ENCODE data around the gene WDR7. TPM values are rescaled to one million over a fixed set of nuclear protein-coding genes. Genes with fewer than 3 reads are reported as not detected.

WDR7 gene
- total and polyA plus RNA-seq, 2 of the 4 experiments (the other 2 are of a cell fraction) = 3.7 to 23.3 TPM

GRCh38 chr18:56715121-56715520, 64.0 kb downstream of the WDR7 start:
- no peak overlapping the region for H3K4me3 ChIP-seq (ENCODE audit: insufficient read depth, low read depth, low read length)
- no peak overlapping the region for H2AK9ac ChIP-seq (replicated peaks; ENCODE audit: low read depth, low read length, poor library complexity)
- POLR2A ChIA-PET (ENCODE audit: unreplicated experiment) = no interaction called here
- H3K4ac ChIP-seq (ENCODE audit: low read depth, low read length) = no peak overlapping the region
- H3K4me2 ChIP-seq (ENCODE audit: low read depth, low read length) = no peak overlapping the region
- WGBS, 2 experiments (ENCODE audit: extremely low coverage in 2 of 2, insufficient read length in 1 of 2) = no CpG with 5 or more reads among the region's 5 CpGs
- no peaks in the 10 kb centered on the region for H3K27me3 ChIP-seq (ENCODE audit: control insufficient read depth, insufficient read depth, low read length)
- no peak overlapping the region for H4K91ac ChIP-seq (ENCODE audit: insufficient read depth, low read depth, low read length)
- in situ Hi-C loops (cut with MboI; ENCODE audit: low sequenced_read_pairs) (no loop called here), dilution Hi-C loops (cut with HindIII; ENCODE audit: low sequenced_read_pairs, unreplicated experiment) (no loop called here), intact Hi-C loops (cut with micrococcal nuclease) (no loop called here)
- H3K27ac ChIP-seq (ENCODE audit: insufficient read depth, low read length) = no peak overlapping the region
- no peak overlapping the region for H2BK120ac ChIP-seq (ENCODE audit: low read depth, low read length)
- H2BK15ac ChIP-seq (ENCODE audit: low read depth, low read length) = no peak overlapping the region
- H4K5ac ChIP-seq (ENCODE audit: low read depth, low read length) = no peak overlapping the region
- H2BK5ac ChIP-seq (ENCODE audit: low read depth, low read length, poor library complexity, severe bottlenecking) = no peak overlapping the region
- CTCF ChIA-PET = interaction anchor here (1.1 kb wide), 1 partner anchor 12 kb away, joined by 5 read pairs; no protein-coding TSS in a partner anchor
- H2BK20ac ChIP-seq (ENCODE audit: low read depth, low read length) = no peak overlapping the region
- no peak overlapping the region for H2AFZ ChIP-seq (replicated peaks; ENCODE audit: low read length, poor library complexity)
- no TSS peak for BruUV-seq (replicated peaks)
- no peak overlapping the region for H4K8ac ChIP-seq (ENCODE audit: low read depth in 2 of 2, low read length in 2 of 2)
- H3K14ac ChIP-seq (replicated peaks; ENCODE audit: low read depth, low read length) = no peak overlapping the region
- no peaks in the 10 kb centered on the region for H3K9me3 ChIP-seq (ENCODE audit: control insufficient read depth, insufficient read depth, low read length)
- no peaks in the 10 kb centered on the region; the same call in 1 of the 2 replicates for H4K20me1 ChIP-seq (ENCODE audit: insufficient read depth, low read length)
- peaks cover 2% of the 10 kb centered on the region for H3K4me1 ChIP-seq (ENCODE audit: control insufficient read depth, insufficient read depth, low read length)
- DNase-seq (no peak), ATAC-seq (ENCODE audit: low read depth) (no peak)
- H3K56ac ChIP-seq (ENCODE audit: extremely low read depth, insufficient read depth, low read length) = no peak overlapping the region
- H3K9me1 ChIP-seq (ENCODE audit: insufficient read depth, low read length) = no peaks in the 10 kb centered on the region
- no peak overlapping the region for H3K23ac ChIP-seq (ENCODE audit: low read depth, low read length)
- no peak overlapping the region for H2AK5ac ChIP-seq (ENCODE audit: low read depth, low read length)
- no peak overlapping the region for H3K18ac ChIP-seq (ENCODE audit: low read depth, low read length)
- no peak overlapping the region for H3K9ac ChIP-seq (ENCODE audit: low read depth, low read length)
- no peaks in the 10 kb centered on the region for H3K36me3 ChIP-seq (ENCODE audit: control insufficient read depth, insufficient read depth, low read length)
- H3K79me1 ChIP-seq (ENCODE audit: low read depth in 1 of 2, low read length in 2 of 2) = no peaks in the 10 kb centered on the region
- TF ChIP-seq USF2 (IDR thresholded peaks at IDR 0.05; ENCODE audit: low read depth, low read length) (no peak), RAD21 (IDR thresholded peaks at IDR 0.05; ENCODE audit: low read length) (no peak), MXI1 (IDR thresholded peaks at IDR 0.05; ENCODE audit: borderline replicate concordance, low read depth, low read length) (no peak), SMC3 (IDR thresholded peaks at IDR 0.05; ENCODE audit: low read depth, low read length) (no peak), MAFK (IDR thresholded peaks at IDR 0.05; ENCODE audit: low read depth, low read length) (no peak), CEBPB (IDR thresholded peaks at IDR 0.05; ENCODE audit: low read depth, low read length) (no peak), FOS (IDR thresholded peaks at IDR 0.05; ENCODE audit: low read depth, low read length) (no peak)
